Astrocyte (in vitro differentiated cells and primary cell): Measurements from ENCODE around the gene PPP4C.

Experiments
- EZH2 ChIP-seq: IDR thresholded peaks from 2 replicates; pipeline ENCODE4 v1.6.1; 2012; ENCODE audit warnings: mild to moderate bottlenecking, low read length, inconsistent platforms; ENCODE audit not compliant: insufficient read depth
- TF ChIP-seq, protein P1 (sequence below): IDR thresholded peaks from 2 replicates; pipeline ENCODE4 v1.5.1; 2011; ENCODE audit warnings: low read depth, mild to moderate bottlenecking, inconsistent platforms, low read length, moderate library complexity; ENCODE audit not compliant: insufficient read depth

DNA sequence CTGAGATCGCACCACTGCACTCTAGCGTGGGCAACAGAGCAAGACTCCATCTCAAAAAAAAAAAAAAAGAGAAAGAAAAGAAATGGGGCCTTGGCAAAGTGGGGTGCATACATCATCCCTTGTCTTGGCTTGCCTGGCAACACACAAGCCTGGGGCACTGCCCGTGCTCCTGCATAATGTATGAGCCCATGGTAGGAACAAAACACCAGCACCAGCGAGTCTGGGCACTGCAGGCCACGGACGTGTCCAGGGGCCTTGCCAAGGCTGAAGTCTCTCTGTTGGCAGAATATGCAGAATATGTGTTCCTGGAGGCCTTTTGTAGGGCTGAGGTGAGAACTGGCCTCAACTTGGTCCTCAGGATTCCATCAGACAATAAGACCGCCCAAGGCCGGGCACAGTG is 25.9 kb upstream of the PPP4C start:
- TF ChIP-seq, protein P1, sequence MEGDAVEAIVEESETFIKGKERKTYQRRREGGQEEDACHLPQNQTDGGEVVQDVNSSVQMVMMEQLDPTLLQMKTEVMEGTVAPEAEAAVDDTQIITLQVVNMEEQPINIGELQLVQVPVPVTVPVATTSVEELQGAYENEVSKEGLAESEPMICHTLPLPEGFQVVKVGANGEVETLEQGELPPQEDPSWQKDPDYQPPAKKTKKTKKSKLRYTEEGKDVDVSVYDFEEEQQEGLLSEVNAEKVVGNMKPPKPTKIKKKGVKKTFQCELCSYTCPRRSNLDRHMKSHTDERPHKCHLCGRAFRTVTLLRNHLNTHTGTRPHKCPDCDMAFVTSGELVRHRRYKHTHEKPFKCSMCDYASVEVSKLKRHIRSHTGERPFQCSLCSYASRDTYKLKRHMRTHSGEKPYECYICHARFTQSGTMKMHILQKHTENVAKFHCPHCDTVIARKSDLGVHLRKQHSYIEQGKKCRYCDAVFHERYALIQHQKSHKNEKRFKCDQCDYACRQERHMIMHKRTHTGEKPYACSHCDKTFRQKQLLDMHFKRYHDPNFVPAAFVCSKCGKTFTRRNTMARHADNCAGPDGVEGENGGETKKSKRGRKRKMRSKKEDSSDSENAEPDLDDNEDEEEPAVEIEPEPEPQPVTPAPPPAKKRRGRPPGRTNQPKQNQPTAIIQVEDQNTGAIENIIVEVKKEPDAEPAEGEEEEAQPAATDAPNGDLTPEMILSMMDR: no peak
- TF ChIP-seq EZH2: no peak
